Small intestine (tissue), 7 donors: ENCODE data around the gene RHO. TPM values are rescaled to one million over a fixed set of nuclear protein-coding genes. Genes with fewer than 3 reads are reported as not detected.
"Not testable (repeated sequence)": the region's sequence is repeated elsewhere in the genome, so short reads cannot be mapped to it uniquely, and the experiment has no call there.

Experiments
- DNase-seq, 2 donors: peaks; one replicate each; pipeline versions ENCODE4 v3.0.0 to v3.0.0-alpha.2; 2013
- FAIRE-seq: peaks from 2 replicates; lab custom pipeline; 2012; peaks lifted over from hg19 to GRCh38; lab: Jason Lieb, UNC
- H3K27ac ChIP-seq, 3 donors: one replicate each; pipeline ENCODE4 v1.5.1; 2013; ENCODE audit warnings: low read length in 2 of 3, mild to moderate bottlenecking in 2 of 3, control low read depth in 1 of 3, inconsistent platforms in 1 of 3, low read depth in 1 of 3, moderate library complexity in 1 of 3
- H3K27me3 ChIP-seq, 3 donors: one replicate each; pipeline ENCODE4 v1.6.1; 2013; ENCODE audit warnings: low read length in 3 of 3, inconsistent platforms in 1 of 3; ENCODE audit not compliant: control insufficient read depth in 3 of 3, insufficient read depth in 3 of 3
- H3K36me3 ChIP-seq, 3 donors: one replicate each; pipeline ENCODE4 v1.6.1; 2013; ENCODE audit warnings: low read length in 3 of 3, inconsistent platforms in 1 of 3, low read depth in 1 of 3, mild to moderate bottlenecking in 1 of 3, moderate library complexity in 1 of 3; ENCODE audit not compliant: control insufficient read depth in 3 of 3, insufficient read depth in 2 of 3
- H3K4me1 ChIP-seq, 3 donors: one replicate each; pipeline ENCODE4 v1.6.1; 2013; ENCODE audit warnings: low read length in 2 of 3, inconsistent platforms in 1 of 3, low read depth in 1 of 3, mild to moderate bottlenecking in 1 of 3, moderate library complexity in 1 of 3; ENCODE audit not compliant: control insufficient read depth in 3 of 3, insufficient read depth in 2 of 3
- H3K4me3 ChIP-seq, 3 donors: one replicate each; pipeline ENCODE4 v1.5.1; 2013; ENCODE audit warnings: low read length in 3 of 3, control low read depth in 1 of 3, inconsistent platforms in 1 of 3, low read depth in 1 of 3, mild to moderate bottlenecking in 1 of 3, moderate library complexity in 1 of 3
- H3K9me3 ChIP-seq, 2 donors: one replicate each; pipeline ENCODE4 v1.6.1; 2013; ENCODE audit warnings: low read depth in 1 of 2, low read length in 1 of 2; ENCODE audit not compliant: control insufficient read depth in 2 of 2, insufficient read depth in 1 of 2
- WGBS, 3 donors: extraction: QIAGEN DNeasy Blood & Tissue Kit; methylation state at CpG; one replicate each; pipeline ENCODE4 v1.1.7; 2013; 5-methylcytosine and 5-hydroxymethylcytosine counted together
- polyA plus RNA-seq, 4 donors: library from polyadenylated mRNA; stranded (reverse) in 3 of 4; unstranded in 1 of 4; fragments of 200-250 nt in 3 of 4; fragments of 120-200 nt in 1 of 4; gene quantifications; one replicate each; pipeline versions ENCODE4 v1.2.1 to v1.2.3, GENCODE V29; 2013
- donor health status: healthy with polysubstance abuse.
- donor health status: control.
- donor health status: control.
- donor health status: Bipolar disorder and iron deficiency.
- donor health status: healthy.

The RHO gene
- polyA plus RNA-seq, 4 donors: 0.01 TPM; not detected in 3

GRCh38 chr3:129514110-129514509 is 14.3 kb upstream of the RHO start:
- no peak for FAIRE-seq
- Histone ChIP-seq H3K27me3 (no peaks in the 10 kb centered on the region), H3K27ac (no peak overlapping the region), H3K4me3 (no peak overlapping the region), H3K4me1 (no peaks in the 10 kb centered on the region), H3K36me3 (peaks cover 0 to 81% (median 0%) of the 10 kb centered on the region in 3 donors), H3K9me3 (no peaks in the 10 kb centered on the region)
- WGBS, 3 donors: 90 to 96% (median 95%) methylated on average over 10 of the region's 10 CpGs
- DNase-seq: no peak

- no peaks in the 10 kb centered on the region for H3K27me3 ChIP-seq
- DNase-seq (no peak), FAIRE-seq (no peak)
- H3K4me1 ChIP-seq: no peaks in the 10 kb centered on the region
- H3K27ac ChIP-seq: no peak overlapping the region
- H3K4me3 ChIP-seq: no peak overlapping the region
- peaks cover 0 to 86% (median 0%) of the 10 kb centered on the region in 3 donors for H3K36me3 ChIP-seq
- WGBS, 3 donors: 89 to 98% (median 93%) methylated on average over 5 to 6 of the region's 6 CpGs
- no peaks in the 10 kb centered on the region for H3K9me3 ChIP-seq
Measured at GRCh38 chr3:129514563-129514962, 13.9 kb upstream of the RHO start.

- WGBS, 3 donors: 90 to 94% (median 92%) methylated on average over 12 to 22 of the region's 25 CpGs
- H3K4me1 ChIP-seq: not testable (repeated sequence)
Measured at GRCh38 chr3:129515108-129515820, 13.2 kb upstream of the RHO start.

DNA sequence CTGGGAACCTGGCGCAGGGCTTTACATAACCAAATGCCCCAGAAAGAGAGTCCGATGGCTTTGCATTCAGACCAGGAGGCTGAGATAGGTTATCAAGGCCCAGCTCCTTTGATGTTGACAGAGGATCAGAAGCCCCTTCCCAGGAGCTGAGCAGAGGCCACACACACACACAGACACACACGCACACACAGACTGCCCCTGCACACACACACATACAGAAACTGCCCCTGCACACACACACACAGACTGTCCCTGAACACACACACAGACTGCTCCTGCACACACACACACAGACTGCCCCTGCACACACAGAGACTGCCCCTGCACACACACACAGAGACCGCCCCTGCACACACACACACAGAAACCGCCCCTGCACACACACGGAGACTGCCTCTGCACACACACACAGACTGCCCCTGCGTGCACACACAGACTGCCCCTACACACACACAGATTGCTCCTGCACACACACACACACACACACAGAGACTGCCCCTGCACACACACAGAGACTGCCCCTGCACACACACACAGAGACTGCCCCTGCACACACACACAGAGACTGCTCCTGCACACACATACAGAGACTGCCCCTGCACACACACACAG is 12.5 kb upstream of the RHO start:
- not testable (repeated sequence) for H3K4me3 ChIP-seq, H3K9me3 ChIP-seq, H3K4me1 ChIP-seq, H3K27me3 ChIP-seq, FAIRE-seq, DNase-seq, H3K27ac ChIP-seq
- 94 to 97% (median 95%) methylated on average over 6 to 7 of the region's 7 CpGs for WGBS, 3 donors
- peaks cover 0 to 83% (median 0%) of the 10 kb centered on the region in 3 donors for H3K36me3 ChIP-seq

More at GRCh38 chr3:129515108-129515820, 13.2 kb upstream of the RHO start:
- H3K27ac ChIP-seq, FAIRE-seq, H3K27me3 ChIP-seq, H3K4me3 ChIP-seq, H3K9me3 ChIP-seq, DNase-seq: not testable (repeated sequence)
- H3K36me3 ChIP-seq: peaks cover 0 to 87% (median 0%) of the 10 kb centered on the region in 3 donors

DNA sequence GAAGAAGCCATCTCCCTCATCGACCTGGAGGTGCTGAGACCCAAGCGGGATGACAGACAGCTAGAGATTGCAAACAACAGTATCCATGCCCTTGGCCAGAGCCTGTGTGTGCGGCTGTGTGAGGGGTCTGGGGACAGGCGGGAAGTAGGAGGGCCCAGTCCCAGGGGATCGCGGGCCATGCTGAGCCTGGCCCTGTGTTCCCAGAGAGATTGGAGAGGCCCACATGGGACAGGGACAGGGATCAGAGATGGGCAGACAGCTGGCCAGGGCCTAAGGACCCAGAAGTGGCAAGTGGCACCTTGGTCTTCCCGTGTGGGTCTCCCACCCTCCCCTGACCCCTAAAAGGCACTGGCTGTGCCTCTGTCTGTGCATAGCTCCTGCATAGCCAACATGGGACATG is 10.9 kb upstream of the RHO start:
- DNase-seq (no peak), FAIRE-seq (no peak)
- no peak overlapping the region for H3K27ac ChIP-seq
- no peaks in the 10 kb centered on the region for H3K9me3 ChIP-seq
- WGBS, 3 donors: 85 to 93% (median 90%) methylated on average over 7 of the region's 7 CpGs
- no peaks in the 10 kb centered on the region for H3K4me1 ChIP-seq
- H3K27me3 ChIP-seq: no peaks in the 10 kb centered on the region
- H3K4me3 ChIP-seq: no peak overlapping the region
- peaks cover 0 to 79% (median 0%) of the 10 kb centered on the region in 3 donors for H3K36me3 ChIP-seq

- FAIRE-seq: no peak
- 87 to 91% (median 89%) methylated on average over 8 of the region's 8 CpGs for WGBS, 3 donors
- H3K27me3 ChIP-seq: no peaks in the 10 kb centered on the region
Measured at GRCh38 chr3:129518038-129518561, 10.3 kb upstream of the RHO start.

DNA sequence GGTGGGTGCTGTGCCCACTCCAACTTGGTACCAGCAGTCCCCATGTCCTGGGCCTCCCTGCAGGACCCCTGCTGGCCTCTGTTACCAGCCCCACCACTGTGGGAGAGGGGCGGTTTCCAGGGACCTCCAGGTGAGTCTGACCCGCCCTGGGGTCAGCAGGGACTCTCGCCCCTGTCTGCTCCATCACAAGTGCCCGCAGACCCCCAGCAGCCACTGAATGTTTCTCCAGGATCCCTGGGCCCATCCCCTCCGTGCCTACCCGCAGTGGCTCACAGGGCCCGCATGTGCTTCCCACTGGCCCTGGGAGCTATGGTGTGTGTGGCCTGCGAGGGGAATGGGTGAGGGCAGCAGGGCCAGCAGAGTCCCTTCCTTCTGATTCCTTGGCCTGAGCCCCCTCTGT is 9.9 kb upstream of the RHO start:
- Histone ChIP-seq H3K27me3 (no peaks in the 10 kb centered on the region), H3K27ac (no peak overlapping the region), H3K36me3 (peaks cover 0 to 69% (median 0%) of the 10 kb centered on the region in 3 donors), H3K4me3 (no peak overlapping the region), H3K4me1 (no peaks in the 10 kb centered on the region), H3K9me3 (no peaks in the 10 kb centered on the region)
- DNase-seq (no peak), FAIRE-seq (no peak)
- WGBS, 3 donors: 93 to 96% (median 95%) methylated on average over 5 to 8 of the region's 8 CpGs

More at GRCh38 chr3:129518038-129518561, 10.3 kb upstream of the RHO start:
- Histone ChIP-seq H3K9me3 (no peaks in the 10 kb centered on the region), H3K27ac (no peak overlapping the region), H3K36me3 (peaks cover 0 to 74% (median 0%) of the 10 kb centered on the region in 3 donors), H3K4me3 (no peak overlapping the region), H3K4me1 (no peaks in the 10 kb centered on the region)
- no peak for DNase-seq

GRCh38 chr3:129519449-129519848 is 9.0 kb upstream of the RHO start:
- Histone ChIP-seq H3K4me3 (no peak overlapping the region), H3K9me3 (no peaks in the 10 kb centered on the region), H3K27me3 (no peaks in the 10 kb centered on the region), H3K36me3 (peaks cover 0 to 60% (median 0%) of the 10 kb centered on the region in 3 donors), H3K4me1 (no peaks in the 10 kb centered on the region), H3K27ac (no peak overlapping the region)
- DNase-seq: no peak
- no peak for FAIRE-seq
- 92 to 98% (median 93%) methylated on average over 10 of the region's 10 CpGs for WGBS, 3 donors
